Stimulated activated naive CD8-positive, alpha-beta T cell treated with anti-CD3 and anti-CD28 coated beads, Interleukin-15, amount 100 ng/mL, for 72 hours (primary cell): ENCODE results near the gene ISM1.
"Not testable (repeated sequence)": the region's sequence is repeated elsewhere in the genome, so short reads cannot be mapped to it uniquely, and the experiment has no call there.

Source experiments
- ATAC-seq: fragments of 150-1000 bp; cut with Tn5 transposase; 2 replicates; pipeline ENCODE4 v1.10.0; 2021; ENCODE audit warnings: mild to moderate bottlenecking, moderate library complexity
- DNase-seq, 2 donors: peaks; one replicate each; pipeline ENCODE4 v3.0.0; 2021 to 2022
- H3K27ac Mint-ChIP-seq, 2 donors: one replicate each; pipeline ENCODE4 v1.8.0; 2022; ENCODE audit warnings: mild to moderate bottlenecking in 2 of 2, mixed read lengths in 2 of 2, moderate library complexity in 2 of 2
- H3K27me3 Mint-ChIP-seq: one replicate; pipeline ENCODE4 v1.8.0; 2022; ENCODE audit warnings: mixed read lengths
- H3K4me1 Mint-ChIP-seq: one replicate; pipeline ENCODE4 v1.8.0; 2022; ENCODE audit warnings: mild to moderate bottlenecking, mixed read lengths
- H3K4me3 Mint-ChIP-seq, 2 donors: one replicate each; pipeline ENCODE4 v1.8.0; 2022; ENCODE audit warnings: mild to moderate bottlenecking in 2 of 2, mixed read lengths in 2 of 2, moderate library complexity in 1 of 2
- H3K9me3 Mint-ChIP-seq, 2 donors: one replicate each; pipeline ENCODE4 v1.8.0; 2022; ENCODE audit warnings: mixed read lengths in 2 of 2

The ISM1 gene

GRCh38 chr20:13236360-13236759 is 15.3 kb downstream of the ISM1 start:
- not testable (repeated sequence) for H3K4me3 Mint-ChIP-seq

DNA sequence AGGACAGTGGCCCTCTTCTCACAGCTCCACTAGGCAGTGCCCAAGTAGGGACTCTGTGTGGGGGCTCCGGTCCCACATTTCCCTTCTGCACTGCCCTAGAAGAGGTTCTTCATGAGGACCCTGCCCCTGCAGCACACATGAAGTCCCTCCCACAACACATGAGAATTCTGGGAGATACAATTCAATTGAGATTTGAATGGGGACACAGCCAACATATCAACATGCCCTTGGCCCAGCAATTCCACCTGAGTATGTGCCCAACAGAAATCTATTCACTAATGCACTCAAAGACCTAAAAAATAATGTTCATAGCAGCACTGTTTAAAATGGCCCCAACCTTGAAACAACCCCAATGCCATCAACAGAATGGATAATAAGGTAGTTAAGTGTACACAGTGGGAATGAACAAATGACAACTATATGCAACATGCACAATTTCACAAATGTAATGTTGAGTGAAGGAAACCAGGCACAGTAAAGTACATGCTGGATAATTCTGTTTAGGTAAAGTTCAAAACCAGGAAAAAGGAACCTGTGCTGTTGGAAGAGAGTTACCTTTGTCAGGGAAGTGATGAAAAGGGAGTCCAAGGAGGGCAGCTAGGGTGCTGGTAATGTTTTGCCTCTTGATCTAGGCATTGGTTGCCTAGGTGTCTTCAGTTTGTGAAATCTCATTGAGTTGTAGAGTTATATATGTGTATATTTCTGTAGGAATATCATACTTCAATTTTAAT is 16.1 kb downstream of the ISM1 start:
- no peaks in the 10 kb centered on the region for H3K9me3 Mint-ChIP-seq
- DNase-seq (no peak), ATAC-seq (no peak)
- no peak overlapping the region for H3K4me3 Mint-ChIP-seq
- H3K4me1 Mint-ChIP-seq = no peaks in the 10 kb centered on the region
- no peak overlapping the region for H3K27ac Mint-ChIP-seq
- H3K27me3 Mint-ChIP-seq = no peaks in the 10 kb centered on the region

More at GRCh38 chr20:13236360-13236759, 15.3 kb downstream of the ISM1 start:
- H3K27me3 Mint-ChIP-seq, H3K27ac Mint-ChIP-seq, DNase-seq, ATAC-seq, H3K4me1 Mint-ChIP-seq, H3K9me3 Mint-ChIP-seq: not testable (repeated sequence)

DNA sequence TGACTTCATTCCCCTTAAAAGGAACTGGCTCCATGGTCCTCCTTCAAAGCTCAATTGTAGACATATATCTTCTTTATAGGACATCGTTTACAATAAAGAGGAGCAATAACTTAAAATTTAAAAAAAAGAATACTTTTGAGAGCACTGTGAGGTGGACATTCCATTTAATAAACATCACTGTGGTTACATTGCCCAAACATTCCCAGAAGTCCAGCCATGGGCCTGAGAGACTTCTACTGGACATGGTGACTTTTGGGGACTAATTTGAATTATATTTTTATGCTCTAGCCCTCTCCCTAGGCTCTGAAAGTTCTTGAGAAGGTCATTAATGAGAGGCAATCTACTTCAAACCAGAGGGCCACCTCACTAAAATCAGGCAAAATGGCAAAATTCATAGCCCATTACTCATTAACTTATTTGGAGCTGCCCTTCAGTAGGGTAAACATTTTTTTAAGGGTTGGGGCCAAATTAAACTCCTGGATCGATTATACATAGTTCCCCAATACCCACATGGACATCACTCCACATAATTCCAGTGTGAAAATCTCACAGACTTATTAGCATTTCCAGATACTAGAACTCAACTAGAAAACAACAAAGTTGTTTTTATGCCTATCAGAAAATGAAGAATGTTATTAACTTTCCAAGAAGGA is 17.1 kb downstream of the ISM1 start:
- no peak for DNase-seq
- Mint-ChIP-seq H3K4me3 (no peak overlapping the region), H3K9me3 (no peaks in the 10 kb centered on the region), H3K27ac (no peak overlapping the region), H3K27me3 (no peaks in the 10 kb centered on the region), H3K4me1 (no peaks in the 10 kb centered on the region)
- no peak for ATAC-seq

DNA sequence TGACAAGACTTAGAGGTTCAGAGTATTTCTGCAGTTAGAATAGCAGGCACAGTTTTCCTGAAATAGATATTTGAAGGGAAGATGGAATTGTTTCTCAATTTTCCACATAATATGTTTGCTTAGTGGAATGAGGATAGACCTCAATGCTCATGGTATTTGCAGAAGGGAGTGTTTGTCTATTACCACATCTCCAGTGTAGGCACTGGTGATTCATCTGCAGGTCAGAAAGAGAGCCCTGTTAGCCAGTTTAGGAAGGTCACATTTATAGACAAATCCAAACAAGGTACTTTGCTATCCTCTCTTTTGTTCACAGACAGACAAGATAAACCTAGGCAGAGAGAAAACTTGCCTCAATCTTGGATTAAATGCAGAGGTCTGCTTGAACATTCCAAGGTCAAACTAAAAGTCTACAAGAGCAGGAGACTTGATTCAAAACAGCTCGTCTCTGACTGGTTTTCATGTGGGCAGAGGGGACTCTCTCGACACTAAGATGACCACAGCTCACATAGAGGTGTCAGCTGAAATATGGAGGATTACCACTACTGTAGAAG is 22.8 kb downstream of the ISM1 start:
- Mint-ChIP-seq H3K27ac (no peak overlapping the region), H3K4me1 (peaks cover 37% of the 10 kb centered on the region), H3K9me3 (peaks cover 0 to 5% of the 10 kb centered on the region in 2 donors), H3K4me3 (no peak overlapping the region), H3K27me3 (no peaks in the 10 kb centered on the region)
- ATAC-seq (no peak), DNase-seq (no peak)

DNA sequence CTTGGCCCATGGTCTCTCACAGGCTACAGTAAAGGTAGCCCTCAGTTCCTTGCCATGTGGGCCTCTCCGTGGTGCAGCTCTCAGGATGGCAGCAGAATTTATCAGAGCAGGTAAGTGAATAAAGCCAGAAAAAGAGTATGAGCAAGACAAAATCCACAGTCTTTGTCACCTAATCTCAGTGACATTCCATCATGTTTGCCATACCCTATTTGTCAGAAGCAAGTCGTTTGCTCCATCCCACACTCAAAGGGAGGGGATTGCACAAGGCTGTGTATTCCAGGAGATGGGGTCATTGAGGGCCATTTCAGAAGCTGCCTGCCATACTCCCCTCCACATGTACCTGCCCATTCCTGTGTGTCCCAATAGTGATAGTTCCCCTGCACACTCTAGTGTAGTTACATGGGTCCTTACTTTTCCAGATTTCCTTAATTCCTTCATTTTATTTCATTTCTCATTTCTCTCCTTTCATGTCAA is 24.2 kb downstream of the ISM1 start:
- Mint-ChIP-seq H3K27ac (no peak overlapping the region), H3K4me1 (peaks cover 45% of the 10 kb centered on the region)

DNA sequence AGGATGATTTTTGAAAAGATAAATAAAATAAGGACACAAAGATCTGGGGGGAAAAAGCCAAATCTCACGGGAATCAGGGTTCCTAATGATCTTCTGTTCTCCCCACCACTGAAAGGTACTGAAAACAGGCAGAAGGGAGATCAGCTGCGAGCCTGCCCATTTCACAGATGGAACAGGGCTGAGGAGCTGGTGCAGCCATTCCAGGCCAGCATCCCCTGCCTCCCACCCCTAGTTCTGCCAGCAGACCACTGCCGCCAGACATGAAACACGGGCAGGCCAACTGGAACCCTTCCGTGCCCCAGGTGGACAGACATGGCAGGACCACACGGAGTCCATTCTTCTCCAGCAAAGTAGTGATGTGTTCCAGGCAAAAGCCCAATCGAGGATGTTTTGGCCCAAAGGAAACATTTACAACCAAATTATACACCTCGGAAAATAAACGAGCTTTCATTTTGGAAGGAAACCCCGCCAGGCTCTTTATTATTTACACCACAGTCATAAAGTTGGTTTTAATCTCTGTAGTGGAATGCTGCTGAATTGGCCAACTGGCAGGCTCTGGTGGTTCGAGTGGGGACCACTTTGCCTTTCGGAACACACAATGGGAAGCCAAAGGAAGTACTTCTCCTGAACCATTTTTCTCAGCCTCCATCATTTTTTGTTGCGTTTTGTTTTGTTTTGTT is 28.2 kb downstream of the ISM1 start:
- ATAC-seq = no peak
- Mint-ChIP-seq H3K9me3 (peaks cover 5% of the 10 kb centered on the region in 2 donors), H3K27me3 (no peaks in the 10 kb centered on the region), H3K4me1 (peaks cover 63% of the 10 kb centered on the region), H3K27ac (peak overlapping the region in 1 of 2 donors; percentile 91), H3K4me3 (no peak overlapping the region)
- DNase-seq = no peak

More for the DNA sequence above, 24.2 kb downstream of the ISM1 start:
- DNase-seq = no peak
- no peak for ATAC-seq
- no peaks in the 10 kb centered on the region for H3K27me3 Mint-ChIP-seq
- peaks cover 0 to 5% of the 10 kb centered on the region in 2 donors for H3K9me3 Mint-ChIP-seq
- H3K4me3 Mint-ChIP-seq = no peak overlapping the region

- DNase-seq = no peak
- no peak for ATAC-seq
- Mint-ChIP-seq H3K4me1 (peaks cover 63% of the 10 kb centered on the region), H3K27me3 (no peaks in the 10 kb centered on the region), H3K9me3 (peaks cover 5% of the 10 kb centered on the region in 2 donors), H3K27ac (peak overlapping the region in 1 of 2 donors; percentile 20), H3K4me3 (no peak overlapping the region)
Observed at GRCh38 chr20:13249798-13250170, 28.7 kb downstream of the ISM1 start.

DNA sequence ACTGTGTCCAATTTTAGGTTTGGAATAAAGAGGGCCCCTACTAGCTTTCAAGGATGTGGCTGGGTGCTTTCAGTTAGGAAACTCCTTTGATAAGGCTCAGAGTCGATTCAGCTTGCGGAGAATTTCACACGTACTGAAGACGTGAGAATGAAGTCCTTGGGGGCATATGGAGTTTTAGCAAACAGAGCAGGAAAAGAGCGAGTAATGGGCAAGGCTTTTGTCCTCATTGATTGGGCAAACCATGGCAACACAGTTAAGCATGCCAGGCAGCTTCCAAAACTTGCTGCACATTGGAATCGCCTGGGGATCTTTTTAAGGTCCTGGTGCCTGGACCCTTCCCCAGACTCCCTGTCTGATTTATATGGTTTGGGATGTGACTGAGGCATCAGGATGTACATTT is 29.2 kb downstream of the ISM1 start:
- DNase-seq (no peak), ATAC-seq (no peak)
- peaks cover 62% of the 10 kb centered on the region for H3K4me1 Mint-ChIP-seq
- no peaks in the 10 kb centered on the region for H3K27me3 Mint-ChIP-seq
- no peak overlapping the region for H3K27ac Mint-ChIP-seq
- no peak overlapping the region for H3K4me3 Mint-ChIP-seq
- H3K9me3 Mint-ChIP-seq = peaks cover 5% of the 10 kb centered on the region in 2 donors

- peaks cover 0 to 5% of the 10 kb centered on the region in 2 donors for H3K9me3 Mint-ChIP-seq
- H3K27ac Mint-ChIP-seq = no peak overlapping the region
- no peak for ATAC-seq
- no peak for DNase-seq
- no peak overlapping the region for H3K4me3 Mint-ChIP-seq
- H3K27me3 Mint-ChIP-seq = no peaks in the 10 kb centered on the region
- peaks cover 52% of the 10 kb centered on the region for H3K4me1 Mint-ChIP-seq
Observed at GRCh38 chr20:13251106-13251903, 30.2 kb downstream of the ISM1 start.

- Mint-ChIP-seq H3K4me1 (peaks cover 50% of the 10 kb centered on the region), H3K9me3 (peaks cover 0 to 5% of the 10 kb centered on the region in 2 donors), H3K27me3 (no peaks in the 10 kb centered on the region)
Observed at GRCh38 chr20:13251904-13252297, 30.8 kb downstream of the ISM1 start.

DNA sequence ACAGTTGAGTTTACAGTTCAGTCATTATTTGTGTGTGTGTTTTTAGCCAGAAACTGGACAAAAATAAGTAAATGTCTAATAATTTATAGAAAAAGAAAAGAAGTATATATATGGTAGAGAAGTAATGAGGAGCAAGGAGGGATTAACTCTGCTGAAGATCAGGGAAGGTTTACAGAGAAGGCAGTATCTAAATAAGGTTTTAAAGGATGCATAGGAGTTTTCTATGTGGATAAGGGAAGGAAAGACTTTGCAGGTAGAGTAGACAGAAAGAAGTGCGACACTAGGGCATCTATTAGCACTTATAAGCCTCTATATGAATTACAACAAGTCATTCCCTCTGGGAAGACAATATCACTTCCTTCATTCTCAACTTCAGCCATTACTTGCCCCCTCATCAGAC is 34.3 kb downstream of the ISM1 start:
- Mint-ChIP-seq H3K9me3 (peaks cover 0 to 5% of the 10 kb centered on the region in 2 donors), H3K27me3 (no peaks in the 10 kb centered on the region), H3K27ac (no peak overlapping the region), H3K4me3 (no peak overlapping the region), H3K4me1 (peaks cover 31% of the 10 kb centered on the region)
- DNase-seq = no peak
- ATAC-seq = no peak

More at GRCh38 chr20:13251904-13252297, 30.8 kb downstream of the ISM1 start:
- Mint-ChIP-seq H3K27ac (no peak overlapping the region), H3K4me3 (no peak overlapping the region)
- ATAC-seq (no peak), DNase-seq (no peak)

GRCh38 chr20:13256606-13257005 is 35.5 kb downstream of the ISM1 start:
- ATAC-seq (no peak), DNase-seq (no peak)
- Mint-ChIP-seq H3K27ac (no peak overlapping the region), H3K4me3 (no peak overlapping the region), H3K9me3 (peaks cover 0 to 5% of the 10 kb centered on the region in 2 donors), H3K4me1 (peaks cover 25% of the 10 kb centered on the region), H3K27me3 (no peaks in the 10 kb centered on the region)

GRCh38 chr20:13259921-13260320 is 38.8 kb downstream of the ISM1 start:
- H3K9me3 Mint-ChIP-seq = no peaks in the 10 kb centered on the region
- no peak overlapping the region for H3K27ac Mint-ChIP-seq
- DNase-seq = no peak
- ATAC-seq = no peak
- H3K4me1 Mint-ChIP-seq = peaks cover 23% of the 10 kb centered on the region
- H3K27me3 Mint-ChIP-seq = no peaks in the 10 kb centered on the region
- H3K4me3 Mint-ChIP-seq = no peak overlapping the region

DNA sequence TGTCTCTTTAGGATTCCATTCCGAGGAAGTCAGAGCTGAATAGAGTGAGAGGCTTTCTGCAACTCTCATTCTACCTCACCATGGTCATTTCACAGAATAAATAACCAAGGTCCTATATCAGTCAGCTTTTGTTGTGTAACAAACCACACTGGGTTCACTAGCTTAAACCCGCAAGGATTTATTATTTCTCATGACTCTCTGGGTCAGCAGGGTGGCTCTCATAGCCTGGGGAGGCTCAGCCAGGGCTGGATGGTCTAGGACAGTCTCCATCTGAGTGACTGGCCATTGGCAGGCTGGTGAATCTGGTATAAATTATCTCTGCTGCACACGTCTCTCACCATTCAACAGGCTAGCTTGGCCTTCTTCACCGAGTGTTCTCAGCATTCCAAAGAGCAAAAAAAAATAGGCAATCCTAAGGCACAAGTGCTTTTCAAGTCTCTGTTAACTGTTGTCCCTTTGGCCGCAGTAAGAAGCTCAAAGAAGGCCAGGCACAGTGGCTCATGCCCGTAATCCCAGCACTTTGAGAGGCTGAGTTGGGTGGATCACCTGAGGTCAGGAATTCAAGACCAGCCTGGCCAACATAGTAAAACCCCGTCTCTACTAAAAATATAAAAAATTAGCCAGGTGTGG is 39.7 kb downstream of the ISM1 start:
- H3K27ac Mint-ChIP-seq = no peak overlapping the region
- no peaks in the 10 kb centered on the region for H3K27me3 Mint-ChIP-seq
- DNase-seq (no peak), ATAC-seq (peak; percentile 16)
- H3K4me1 Mint-ChIP-seq = peaks cover 28% of the 10 kb centered on the region
- no peak overlapping the region for H3K4me3 Mint-ChIP-seq
- no peaks in the 10 kb centered on the region for H3K9me3 Mint-ChIP-seq
